ENCODE results near the gene C1orf185. TPM values are rescaled to one million over a fixed set of nuclear protein-coding genes. Genes with fewer than 3 reads are reported as not detected.
A peak's percentile ranks its signal among the peaks of the same experiment; 100 is the strongest.

Gene C1orf185
- total RNA-seq, 1 donor, result not detected

DNA sequence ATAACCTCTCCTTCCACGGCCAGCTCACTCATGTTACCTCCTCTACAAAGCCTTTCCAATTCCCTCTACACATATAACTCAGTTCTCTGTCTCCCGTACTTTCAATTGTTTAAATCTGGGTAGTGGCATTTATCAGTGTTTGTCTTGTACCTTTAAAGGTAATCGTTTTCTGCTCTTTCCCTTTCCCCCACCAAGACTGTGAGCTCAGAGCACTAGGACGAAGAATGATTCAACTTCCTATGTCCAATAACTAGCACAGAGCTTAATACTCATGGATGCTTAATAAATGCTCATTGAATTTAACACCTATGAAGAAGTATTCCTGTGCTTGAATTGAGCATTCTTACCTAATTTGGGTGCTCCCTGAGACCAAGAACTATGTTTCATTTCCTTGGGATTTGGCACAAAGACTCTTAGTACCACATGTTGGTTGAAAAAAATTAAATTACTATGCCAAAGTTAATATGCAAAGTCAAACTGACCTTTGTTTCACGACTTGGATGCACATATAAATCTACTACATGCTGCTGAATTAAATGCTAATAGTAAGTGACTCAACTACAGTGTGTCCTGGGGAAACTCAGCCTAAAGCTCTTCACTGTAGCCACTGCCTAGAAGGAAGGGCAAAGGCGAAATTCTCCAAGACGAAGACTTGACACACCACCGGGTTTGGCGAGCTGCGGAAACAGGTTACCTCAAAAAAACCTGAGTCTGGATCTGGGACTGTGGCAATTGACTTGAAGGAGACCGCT, 30.6 kb upstream of the C1orf185 start:
- H3K4me3 ChIP-seq (ENCODE audit: low read depth, low read length), result no peak overlapping the region
- TF ChIP-seq, protein P1, sequence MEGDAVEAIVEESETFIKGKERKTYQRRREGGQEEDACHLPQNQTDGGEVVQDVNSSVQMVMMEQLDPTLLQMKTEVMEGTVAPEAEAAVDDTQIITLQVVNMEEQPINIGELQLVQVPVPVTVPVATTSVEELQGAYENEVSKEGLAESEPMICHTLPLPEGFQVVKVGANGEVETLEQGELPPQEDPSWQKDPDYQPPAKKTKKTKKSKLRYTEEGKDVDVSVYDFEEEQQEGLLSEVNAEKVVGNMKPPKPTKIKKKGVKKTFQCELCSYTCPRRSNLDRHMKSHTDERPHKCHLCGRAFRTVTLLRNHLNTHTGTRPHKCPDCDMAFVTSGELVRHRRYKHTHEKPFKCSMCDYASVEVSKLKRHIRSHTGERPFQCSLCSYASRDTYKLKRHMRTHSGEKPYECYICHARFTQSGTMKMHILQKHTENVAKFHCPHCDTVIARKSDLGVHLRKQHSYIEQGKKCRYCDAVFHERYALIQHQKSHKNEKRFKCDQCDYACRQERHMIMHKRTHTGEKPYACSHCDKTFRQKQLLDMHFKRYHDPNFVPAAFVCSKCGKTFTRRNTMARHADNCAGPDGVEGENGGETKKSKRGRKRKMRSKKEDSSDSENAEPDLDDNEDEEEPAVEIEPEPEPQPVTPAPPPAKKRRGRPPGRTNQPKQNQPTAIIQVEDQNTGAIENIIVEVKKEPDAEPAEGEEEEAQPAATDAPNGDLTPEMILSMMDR (IDR thresholded peaks at IDR 0.05; ENCODE audit: insufficient read depth, low read depth, low read length), result no peak
- DNase-seq (ENCODE audit: low read depth), result no peak

DNA sequence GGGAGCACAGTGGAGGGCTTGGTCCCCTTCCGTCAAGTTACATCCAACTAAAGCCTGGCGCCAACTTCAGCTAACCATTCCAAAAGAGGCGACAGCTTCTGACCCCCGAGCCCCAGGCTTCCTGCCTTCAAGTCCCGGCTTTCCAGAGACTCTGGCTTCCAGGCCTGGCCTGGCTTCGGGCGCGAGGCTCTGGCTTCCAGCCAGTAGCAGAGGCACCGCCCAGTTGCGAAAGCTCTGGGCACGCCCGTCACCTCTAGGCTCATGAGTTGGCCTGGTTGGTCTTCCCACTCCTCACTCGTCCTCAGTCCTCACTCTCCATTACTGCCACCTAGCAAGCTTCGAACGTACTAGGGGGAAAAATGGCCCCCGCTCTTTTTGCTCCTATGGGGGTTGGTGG, 30.0 kb upstream of the C1orf185 start:
- DNase-seq (ENCODE audit: low read depth), result no peak
- H3K4me3 ChIP-seq (ENCODE audit: low read depth, low read length), result no peak overlapping the region
- TF ChIP-seq, protein P1 (IDR thresholded peaks at IDR 0.05; ENCODE audit: insufficient read depth, low read depth, low read length), result no peak

DNA sequence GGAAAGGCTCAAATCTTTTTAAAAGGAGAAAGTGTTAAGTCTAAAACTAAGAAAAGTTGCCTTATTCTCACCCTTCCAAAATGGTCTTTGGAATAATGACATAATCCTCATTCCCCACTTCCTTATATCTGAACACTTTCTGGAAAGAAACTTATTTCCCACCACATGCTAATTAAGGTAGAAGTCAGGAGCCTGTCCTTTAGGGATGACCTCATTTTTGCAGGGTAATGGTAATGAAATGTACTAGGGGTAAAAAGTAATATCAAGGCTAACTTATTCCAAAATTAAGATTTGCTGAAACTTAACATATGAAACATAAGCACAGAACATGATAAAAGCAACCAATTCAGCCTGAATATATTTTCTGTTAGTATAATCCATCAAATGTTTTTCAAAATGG, 29.4 kb upstream of the C1orf185 start:
- no peak overlapping the region for H3K4me3 ChIP-seq (ENCODE audit: low read depth, low read length)
- TF ChIP-seq, protein P1 (IDR thresholded peaks at IDR 0.05; ENCODE audit: insufficient read depth, low read depth, low read length), result no peak
- DNase-seq (ENCODE audit: low read depth), result no peak

DNA sequence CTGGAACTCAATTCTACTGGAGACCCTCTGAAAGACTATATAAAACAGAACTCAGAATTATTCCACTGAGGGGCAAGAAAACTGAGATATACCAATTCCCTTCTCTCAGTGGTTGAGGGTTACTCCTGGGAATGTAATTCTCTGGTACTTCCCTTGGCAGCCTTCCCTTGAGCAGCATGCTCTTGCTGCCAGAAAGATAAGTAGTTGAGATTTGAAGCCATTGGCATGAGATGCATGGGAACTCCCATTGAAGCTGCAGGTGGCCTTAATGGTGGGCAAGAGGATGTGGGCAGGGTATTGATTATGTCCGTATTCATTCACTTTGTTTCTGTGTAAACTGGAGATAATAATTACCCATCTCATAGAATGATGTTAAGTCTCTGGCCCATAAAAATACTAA, 28.6 kb upstream of the C1orf185 start:
- TF ChIP-seq, protein P1 (IDR thresholded peaks at IDR 0.05; ENCODE audit: insufficient read depth, low read depth, low read length), result no peak
- H3K4me3 ChIP-seq (ENCODE audit: low read depth, low read length), result no peak overlapping the region

DNA sequence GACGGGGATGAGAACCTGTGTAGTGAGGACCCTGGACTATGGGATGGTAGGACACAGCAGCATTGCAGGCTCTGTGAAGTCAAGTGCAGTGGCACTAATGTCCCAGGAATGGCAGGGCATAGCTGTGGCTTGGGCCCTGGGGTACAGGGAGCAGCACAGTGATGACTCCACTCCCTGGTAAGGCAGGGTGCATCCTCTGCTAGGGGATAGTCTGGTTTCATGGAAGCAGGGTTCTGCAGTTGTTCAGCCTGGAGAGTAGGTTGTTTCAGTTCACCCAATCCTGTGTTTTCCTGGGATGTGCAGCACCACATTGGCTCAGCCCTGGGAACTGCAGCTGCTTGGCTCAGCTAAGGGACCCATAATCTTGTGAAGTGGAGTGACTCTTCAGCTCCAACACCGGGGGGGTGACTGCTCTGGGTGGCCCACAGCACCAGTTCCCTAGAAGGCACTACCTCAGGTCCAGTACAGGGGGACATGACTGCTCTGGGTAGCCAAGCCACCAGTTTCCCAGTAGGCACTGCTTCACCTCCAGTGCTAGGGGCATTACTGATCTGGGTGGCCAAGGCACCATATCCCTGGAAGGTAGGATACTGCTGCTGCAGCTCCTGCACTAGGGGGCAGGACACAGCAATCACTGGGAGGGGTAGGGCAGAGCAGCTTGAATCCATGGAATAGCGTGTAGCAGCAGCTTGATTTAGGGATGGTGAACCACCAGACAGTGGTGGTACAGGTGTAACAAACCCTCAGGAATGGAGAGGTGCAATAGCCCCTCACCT, 15.3 kb upstream of the C1orf185 start:
- TF ChIP-seq, protein P1 (IDR thresholded peaks at IDR 0.05; ENCODE audit: insufficient read depth, low read depth, low read length), result no peak
- no peak for DNase-seq (ENCODE audit: low read depth)
- no peak overlapping the region for H3K4me3 ChIP-seq (ENCODE audit: low read depth, low read length)

More for the DNA sequence above, 28.6 kb upstream of the C1orf185 start:
- DNase-seq (ENCODE audit: low read depth), result no peak

DNA sequence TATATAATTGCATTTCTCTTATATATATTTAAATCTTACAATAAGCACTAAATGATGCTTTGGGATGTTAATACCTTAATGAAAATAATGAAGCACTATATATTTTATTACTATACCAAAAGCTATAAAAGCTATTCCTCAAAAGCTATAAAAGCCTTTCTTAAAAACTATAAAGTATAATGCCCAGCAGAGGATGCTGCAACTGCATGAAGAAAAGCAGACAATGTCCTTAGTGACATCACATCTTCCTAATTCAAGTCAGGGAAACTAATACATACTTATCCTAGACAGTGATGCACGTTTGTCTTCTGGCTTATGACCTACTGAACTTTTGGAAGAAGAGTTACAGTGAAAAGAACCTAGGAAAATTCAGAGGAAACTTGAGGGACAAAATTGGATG, 13.6 kb upstream of the C1orf185 start:
- no peak for DNase-seq (ENCODE audit: low read depth)
- H3K4me3 ChIP-seq (ENCODE audit: low read depth, low read length), result no peak overlapping the region
- TF ChIP-seq, protein P1 (IDR thresholded peaks at IDR 0.05; ENCODE audit: insufficient read depth, low read depth, low read length), result peak; percentile 21
